T-cell (primary cell): ENCODE results near the gene ZNF506. TPM values are rescaled to one million over a fixed set of nuclear protein-coding genes. Genes with fewer than 3 reads are reported as not detected.
"Not testable (repeated sequence)": the region's sequence is repeated elsewhere in the genome, so short reads cannot be mapped to it uniquely, and the experiment has no call there.

Experiments
- ATAC-seq, 4 experiments: fragments of 200-7000 bp in 3 of 4; fragments of 150-1000 bp in 1 of 4; cut with Tn5 transposase; replicated peaks in 1 of 4; 1 replicate in 3 of 4; 2 replicates in 1 of 4; pipeline ENCODE4 v1.10.0; 2021; ENCODE audit warnings: moderate library complexity in 3 of 4, mild to moderate bottlenecking in 2 of 4, moderate number of reproducible peaks in 1 of 4
- CTCF ChIA-PET, 2 donors: fragments of 300-600 bp; sonication (Branson Sonifier 250); formaldehyde crosslinking; loops; one replicate each; lab custom pipeline; 2022; ENCODE audit warnings: antibody characterized with exemption in 2 of 2; lab: Charles Lee
- POLR2A ChIA-PET, 2 donors: fragments of 300-600 bp; sonication (Branson Sonifier 250); formaldehyde crosslinking; loops; one replicate each; lab custom pipeline; 2022; ENCODE audit warnings: antibody characterized with exemption in 2 of 2; lab: Charles Lee
- DNase-seq, 35 experiments: peaks; one replicate each; pipeline versions ENCODE4 v3.0.0 to v3.0.0-alpha.2; 2013 to 2023
- H3K27ac ChIP-seq: one replicate; pipeline ENCODE4 v1.5.1; 2013; ENCODE audit warnings: low read length
- H3K27me3 ChIP-seq, 2 experiments: replicated peaks in 1 of 2; 1 replicate in 1 of 2; 2 replicates in 1 of 2; pipeline versions ENCODE4 v1.6.1 to v1.7.0; 2013; ENCODE audit warnings: low read length in 1 of 2, mixed read lengths in 1 of 2; ENCODE audit not compliant: control insufficient read depth in 2 of 2, insufficient read depth in 2 of 2; ENCODE audit errors: extremely low read depth in 1 of 2
- H3K36me3 ChIP-seq, 2 donors: 1 replicate in 1 of 2; 2 replicates in 1 of 2; pipeline versions ENCODE4 v1.6.1 to v1.7.0; 2013; ENCODE audit warnings: low read length in 1 of 2; ENCODE audit not compliant: control insufficient read depth in 2 of 2, insufficient read depth in 1 of 2; ENCODE audit errors: extremely low read depth in 1 of 2
- H3K4me1 ChIP-seq, 2 experiments: 1 replicate in 1 of 2; 2 replicates in 1 of 2; pipeline versions ENCODE4 v1.6.1 to v1.7.0; 2013; ENCODE audit warnings: low read length in 2 of 2, mixed read lengths in 1 of 2; ENCODE audit not compliant: insufficient read depth in 2 of 2, control insufficient read depth in 1 of 2; ENCODE audit errors: extremely low read depth in 1 of 2
- H3K4me3 ChIP-seq, 2 donors: 1 replicate in 1 of 2; 2 replicates in 1 of 2; pipeline versions ENCODE4 v1.5.1 to v1.7.0; 2013; ENCODE audit warnings: mild to moderate bottlenecking in 2 of 2, low read length in 1 of 2, moderate library complexity in 1 of 2; ENCODE audit not compliant: control insufficient read depth in 1 of 2; ENCODE audit errors: extremely low read depth in 1 of 2
- H3K9me3 ChIP-seq: 2 replicates; pipeline ENCODE4 v1.7.0; 2013
- H3K27ac Mint-ChIP-seq, 2 donors: one replicate each; pipeline ENCODE4 v1.8.0; 2020 to 2021; ENCODE audit warnings: mild to moderate bottlenecking in 2 of 2, mixed read lengths in 2 of 2
- H3K27me3 Mint-ChIP-seq, 2 donors: one replicate each; pipeline ENCODE4 v1.8.0; 2021 to 2022; ENCODE audit warnings: mixed read lengths in 2 of 2
- H3K36me3 Mint-ChIP-seq: one replicate; pipeline ENCODE4 v1.8.0; 2021; ENCODE audit warnings: mixed read lengths
- H3K4me1 Mint-ChIP-seq, 3 donors: one replicate each; pipeline ENCODE4 v1.8.0; 2020 to 2022; ENCODE audit warnings: mixed read lengths in 3 of 3, mild to moderate bottlenecking in 1 of 3
- H3K4me3 Mint-ChIP-seq, 3 donors: one replicate each; pipeline ENCODE4 v1.8.0; 2020 to 2022; ENCODE audit warnings: mild to moderate bottlenecking in 3 of 3, mixed read lengths in 3 of 3, moderate library complexity in 3 of 3
- H3K9me3 Mint-ChIP-seq, 3 donors: one replicate each; pipeline ENCODE4 v1.8.0; 2020 to 2022; ENCODE audit warnings: mixed read lengths in 3 of 3
- WGBS: methylation state at CpG from one replicate; pipeline ENCODE4 v1.1.5; 2013; ENCODE audit warnings: missing lambda C conversion rate; ENCODE audit not compliant: insufficient coverage; 5-methylcytosine and 5-hydroxymethylcytosine counted together
- total RNA-seq, 35 experiments: library from RNA in 6 of 35; stranded (reverse) in 6 of 35; fragments of 120-200 nt in 1 of 35; gene quantifications; one replicate each; pipeline versions ENCODE4 v1.2.1 to v1.2.4 and lab custom pipeline; 2013 to 2026

Gene ZNF506
- total RNA-seq, 5 donors from 2014 or later (not counting 1 experiment from before 2014, with no cell fraction given), result 35.3 to 65.6 (median 58.1) TPM

GRCh38 chr19:19788015-19788414 is 33.5 kb downstream of the ZNF506 start:
- Histone ChIP-seq H3K4me3 (no peak overlapping the region), H3K9me3 (peaks cover 5% of the 10 kb centered on the region), H3K27me3 (no peaks in the 10 kb centered on the region), H3K27ac (no peak overlapping the region), H3K4me1 (no peaks in the 10 kb centered on the region), H3K36me3 (peaks cover 15 to 47% of the 10 kb centered on the region in 2 donors)
- no peak for DNase-seq
- CTCF ChIA-PET, result no interaction called here
- peaks cover 2 to 9% (median 9%) of the 10 kb centered on the region in 3 donors for H3K9me3 Mint-ChIP-seq
- no peaks in the 10 kb centered on the region for H3K27me3 Mint-ChIP-seq
- no peak for ATAC-seq
- peaks cover 19 to 31% (median 22%) of the 10 kb centered on the region in 3 donors for H3K4me1 Mint-ChIP-seq
- peaks cover 68% of the 10 kb centered on the region for H3K36me3 Mint-ChIP-seq
- no peak overlapping the region for H3K4me3 Mint-ChIP-seq
- H3K27ac Mint-ChIP-seq, result no peak overlapping the region
- POLR2A ChIA-PET, result no interaction called here
- no CpG with 5 or more reads among the region's 1 CpG for WGBS

- H3K27me3 ChIP-seq, H3K9me3 Mint-ChIP-seq, H3K4me3 Mint-ChIP-seq, H3K4me3 ChIP-seq, DNase-seq, ATAC-seq, CTCF ChIA-PET, H3K27ac ChIP-seq, POLR2A ChIA-PET, H3K4me1 ChIP-seq, H3K27me3 Mint-ChIP-seq, H3K9me3 ChIP-seq, H3K27ac Mint-ChIP-seq: not testable (repeated sequence)
- peaks cover 69% of the 10 kb centered on the region for H3K36me3 Mint-ChIP-seq
- H3K36me3 ChIP-seq, result peaks cover 7 to 30% of the 10 kb centered on the region in 2 donors
- peaks cover 39 to 41% (median 40%) of the 10 kb centered on the region in 3 donors for H3K4me1 Mint-ChIP-seq
- 99% methylated on average over 16 of the region's 19 CpGs for WGBS
Observed at GRCh38 chr19:19785476-19785875, 36.1 kb downstream of the ZNF506 start.

GRCh38 chr19:19782783-19783182 is 38.8 kb downstream of the ZNF506 start:
- H3K9me3 Mint-ChIP-seq, result peaks cover 0 to 7% (median 6%) of the 10 kb centered on the region in 3 donors
- DNase-seq (no peak), ATAC-seq (no peak)
- Histone ChIP-seq H3K27ac (no peak overlapping the region), H3K4me3 (no peak overlapping the region), H3K36me3 (peaks cover 10% of the 10 kb centered on the region in 2 donors), H3K4me1 (peaks cover 3 to 5% of the 10 kb centered on the region in 2 experiments), H3K27me3 (no peaks in the 10 kb centered on the region), H3K9me3 (no peaks in the 10 kb centered on the region)
- H3K27me3 Mint-ChIP-seq, result no peaks in the 10 kb centered on the region
- H3K4me3 Mint-ChIP-seq, result no peak overlapping the region
- ChIA-PET POLR2A (interaction anchor here in 1 of 2 donors (0.6 kb wide), 1 partner anchor 119 kb away, joined by 6 read pairs; the partner anchor contains the start of gene ATP13A1), CTCF (no interaction called here)
- peak overlapping the region in 1 of 2 donors; percentile 25 for H3K27ac Mint-ChIP-seq
- H3K36me3 Mint-ChIP-seq, result peaks cover 68% of the 10 kb centered on the region
- no CpG with 5 or more reads among the region's 2 CpGs for WGBS
- peaks cover 55 to 62% (median 62%) of the 10 kb centered on the region in 3 donors for H3K4me1 Mint-ChIP-seq

- 100% methylated on average over 1 of the region's 6 CpGs for WGBS
- H3K27me3 Mint-ChIP-seq, CTCF ChIA-PET, H3K27me3 ChIP-seq, H3K27ac ChIP-seq, DNase-seq, H3K9me3 Mint-ChIP-seq, H3K9me3 ChIP-seq, H3K27ac Mint-ChIP-seq, H3K4me3 Mint-ChIP-seq, H3K4me3 ChIP-seq, ATAC-seq: not testable (repeated sequence)
- Histone ChIP-seq H3K36me3 (peaks cover 7 to 10% of the 10 kb centered on the region in 2 donors), H3K4me1 (peaks cover 12 to 13% of the 10 kb centered on the region in 2 experiments)
- Mint-ChIP-seq H3K36me3 (peaks cover 62% of the 10 kb centered on the region), H3K4me1 (peaks cover 65 to 72% (median 69%) of the 10 kb centered on the region in 3 donors)
- POLR2A ChIA-PET, result interaction anchor here (0.6 kb wide), 2 partner anchors 37 to 52 kb away, joined by 4 to 5 read pairs; no protein-coding TSS in a partner anchor
Observed at GRCh38 chr19:19781791-19782190, 39.8 kb downstream of the ZNF506 start.

GRCh38 chr19:19778666-19779065 is 42.9 kb downstream of the ZNF506 start:
- DNase-seq (no peak), ATAC-seq (no peak)
- Mint-ChIP-seq H3K36me3 (peaks cover 34% of the 10 kb centered on the region), H3K27ac (peak overlapping the region in 1 of 2 donors; percentile 66), H3K27me3 (no peaks in the 10 kb centered on the region), H3K4me1 (peaks cover 60 to 75% (median 73%) of the 10 kb centered on the region in 3 donors), H3K4me3 (peak overlapping the region; percentile 86 to 98 (median 92)), H3K9me3 (no peaks in the 10 kb centered on the region)
- no peak overlapping the region for H3K4me3 ChIP-seq
- CTCF ChIA-PET, result interaction anchor here in 1 of 2 donors (0.6 kb wide), 1 partner anchor 11 kb away, joined by 8 read pairs; no protein-coding TSS in a partner anchor
- WGBS, result no CpG with 5 or more reads among the region's 2 CpGs
- peaks cover 0 to 7% of the 10 kb centered on the region in 2 donors for H3K36me3 ChIP-seq
- H3K9me3 ChIP-seq, result no peaks in the 10 kb centered on the region
- H3K27me3 ChIP-seq, result no peaks in the 10 kb centered on the region
- POLR2A ChIA-PET, result no interaction called here
- H3K27ac ChIP-seq, result no peak overlapping the region
- H3K4me1 ChIP-seq, result peaks cover 17 to 22% of the 10 kb centered on the region in 2 experiments

GRCh38 chr19:19777692-19778091 is 43.9 kb downstream of the ZNF506 start:
- ChIA-PET POLR2A (interaction anchor here in 1 of 2 donors (0.6 kb wide), 1 partner anchor 88 kb away, joined by 3 read pairs; the partner anchor contains the start of gene ZNF253), CTCF (no interaction called here)
- Histone ChIP-seq H3K4me3 (peak overlapping the region in 1 of 2 donors; percentile 38), H3K9me3 (no peaks in the 10 kb centered on the region), H3K27ac (peak overlapping the region; percentile 18), H3K4me1 (peaks cover 17 to 22% of the 10 kb centered on the region in 2 experiments), H3K27me3 (no peaks in the 10 kb centered on the region), H3K36me3 (peaks cover 0 to 7% of the 10 kb centered on the region in 2 donors)
- H3K27me3 Mint-ChIP-seq, result no peaks in the 10 kb centered on the region
- H3K27ac Mint-ChIP-seq, result peak overlapping the region; percentile 24 to 85
- H3K9me3 Mint-ChIP-seq, result no peaks in the 10 kb centered on the region
- H3K4me3 Mint-ChIP-seq, result peak overlapping the region; percentile 86 to 98 (median 92)
- no peak for DNase-seq
- ATAC-seq, result no peak
- peaks cover 33% of the 10 kb centered on the region for H3K36me3 Mint-ChIP-seq
- H3K4me1 Mint-ChIP-seq, result peaks cover 53 to 71% (median 70%) of the 10 kb centered on the region in 3 donors
- WGBS, result no CpG with 5 or more reads among the region's 5 CpGs
